BE2C (cell line): ENCODE results near the gene LINC00237.
A peak's percentile ranks its signal among the peaks of the same experiment; 100 is the strongest.

Source experiments
- DNase-seq: peaks from one replicate; pipeline ENCODE4 v3.0.0-alpha.2; 2020
- H3K27me3 ChIP-seq: fragments of 250-450 bp; sonication (Bioruptor Pico); 2 replicates; pipeline ENCODE4 v1.5.1; 2020; ENCODE audit warnings: mild to moderate bottlenecking
- H3K36me3 ChIP-seq: fragments of 250-450 bp; sonication (Bioruptor Pico); 2 replicates; pipeline ENCODE4 v1.5.1; 2020; ENCODE audit warnings: mild to moderate bottlenecking
- H3K4me1 ChIP-seq: fragments of 250-450 bp; sonication (Bioruptor Pico); 2 replicates; pipeline ENCODE4 v1.5.1; 2020
- H3K4me3 ChIP-seq: 2 replicates; pipeline ENCODE4 v1.5.1; 2011; ENCODE audit warnings: low read depth, low read length
- H3K9me3 ChIP-seq: fragments of 250-450 bp; sonication (Bioruptor Pico); 2 replicates; pipeline ENCODE4 v1.5.1; 2020
- CTCF ChIP-seq: IDR thresholded peaks from 2 replicates; pipeline ENCODE4 v1.5.1; 2012; ENCODE audit warnings: mild to moderate bottlenecking, low read depth, low read length

LINC00237 gene

DNA sequence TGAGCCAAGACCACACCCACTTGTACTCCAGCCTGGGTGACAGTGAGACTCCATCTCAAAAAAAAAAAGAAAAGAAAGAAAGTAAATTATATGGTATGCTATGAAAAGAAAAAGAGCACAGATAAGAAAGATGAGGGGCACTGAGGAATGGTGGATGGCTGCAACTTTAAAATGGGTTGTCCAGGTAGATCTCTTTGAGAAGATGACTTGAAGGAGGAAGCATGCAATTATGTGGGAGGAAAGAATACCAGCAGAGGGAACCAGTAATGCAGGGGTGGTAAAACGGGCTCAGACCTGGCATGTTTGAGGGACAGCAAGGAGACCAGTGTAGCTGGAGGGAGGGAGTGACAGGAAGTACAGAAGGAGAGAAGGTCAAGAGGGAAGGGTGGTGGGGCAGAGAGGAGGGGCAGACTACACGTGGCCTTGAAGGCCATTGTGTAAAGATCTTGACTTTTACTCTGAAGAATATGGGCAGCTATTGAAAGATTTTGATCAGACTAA, 22.3 kb downstream of the LINC00237 start:
- H3K9me3 ChIP-seq = no peaks in the 10 kb centered on the region
- DNase-seq = no peak
- no peak for TF ChIP-seq CTCF
- no peaks in the 10 kb centered on the region for H3K4me1 ChIP-seq
- H3K36me3 ChIP-seq = no peaks in the 10 kb centered on the region
- no peaks in the 10 kb centered on the region for H3K27me3 ChIP-seq
- no peak overlapping the region for H3K4me3 ChIP-seq

DNA sequence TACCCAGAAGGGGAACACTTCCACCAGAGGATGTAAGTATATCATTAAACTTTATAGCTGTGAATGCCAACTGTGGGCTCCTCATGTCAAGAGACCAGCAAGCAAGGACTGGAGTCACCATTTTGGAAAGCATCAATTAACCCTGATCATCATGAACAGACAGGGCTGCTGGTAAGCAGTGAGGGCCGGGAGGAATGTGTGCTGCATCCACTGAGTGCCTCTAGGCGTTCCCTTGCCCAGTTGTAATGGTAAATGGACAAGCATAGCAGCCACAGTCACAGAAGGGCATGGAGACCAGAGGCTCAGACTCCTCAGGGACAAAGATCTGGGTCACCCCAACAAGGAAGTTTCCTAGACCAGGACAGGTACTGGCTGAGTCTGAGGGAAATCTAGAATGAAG, 23.6 kb downstream of the LINC00237 start:
- TF ChIP-seq CTCF = no peak
- no peak for DNase-seq
- no peak overlapping the region for H3K4me3 ChIP-seq

GRCh38 chr20:21077809-21078345, 28.3 kb downstream of the LINC00237 start:
- no peak for TF ChIP-seq CTCF
- Histone ChIP-seq H3K4me1 (peaks cover 3% of the 10 kb centered on the region; the same call in 1 of the 2 replicates), H3K9me3 (no peaks in the 10 kb centered on the region), H3K4me3 (no peak overlapping the region), H3K36me3 (no peaks in the 10 kb centered on the region), H3K27me3 (0 out of 2 replicates have a peak, but pooled peaks cover 5% of the 10 kb centered on the region)
- DNase-seq = no peak

More for the DNA sequence above, 23.6 kb downstream of the LINC00237 start:
- Histone ChIP-seq H3K9me3 (no peaks in the 10 kb centered on the region), H3K4me1 (no peaks in the 10 kb centered on the region), H3K27me3 (0 out of 2 replicates have a peak, but pooled peaks cover 4% of the 10 kb centered on the region), H3K36me3 (no peaks in the 10 kb centered on the region)

GRCh38 chr20:21076073-21076472, 30.1 kb downstream of the LINC00237 start:
- no peak overlapping the region for H3K4me3 ChIP-seq
- no peak for TF ChIP-seq CTCF
- no peaks in the 10 kb centered on the region for H3K9me3 ChIP-seq
- peaks cover 3% of the 10 kb centered on the region; the same call in 1 of the 2 replicates for H3K4me1 ChIP-seq
- 0 out of 2 replicates have a peak, but pooled peaks cover 5% of the 10 kb centered on the region for H3K27me3 ChIP-seq
- no peak for DNase-seq
- H3K36me3 ChIP-seq = no peaks in the 10 kb centered on the region

GRCh38 chr20:21075471-21075870, 30.7 kb downstream of the LINC00237 start:
- peak; percentile 43 for DNase-seq
- 0 out of 2 replicates have a peak, but pooled peaks cover 5% of the 10 kb centered on the region for H3K27me3 ChIP-seq
- no peaks in the 10 kb centered on the region for H3K9me3 ChIP-seq
- H3K4me3 ChIP-seq = no peak overlapping the region
- H3K4me1 ChIP-seq = peaks cover 3% of the 10 kb centered on the region; the same call in 1 of the 2 replicates
- H3K36me3 ChIP-seq = no peaks in the 10 kb centered on the region
- no peak for TF ChIP-seq CTCF

- Histone ChIP-seq H3K4me3 (no peak overlapping the region), H3K4me1 (peaks cover 3% of the 10 kb centered on the region; the same call in 1 of the 2 replicates), H3K27me3 (0 out of 2 replicates have a peak, but pooled peaks cover 5% of the 10 kb centered on the region), H3K9me3 (no peaks in the 10 kb centered on the region), H3K36me3 (no peaks in the 10 kb centered on the region)
- no peak for DNase-seq
- TF ChIP-seq CTCF = no peak
Measured at GRCh38 chr20:21074605-21075336, 31.4 kb downstream of the LINC00237 start.
